ENCODE results near the gene CPTP. TPM values are rescaled to one million over a fixed set of nuclear protein-coding genes. Genes with fewer than 3 reads are reported as not detected.
A peak's percentile ranks its signal among the peaks of the same experiment; 100 is the strongest.

CPTP gene
- total RNA-seq, 4 donors from 2014 or later = 15.4 to 44.9 (median 31.5) TPM

- H3K27ac ChIP-seq (replicated peaks in 1 of 4) = peak overlapping the region; percentile 79 to 92 (median 85)
- 0% methylated on average over 6 of the region's 41 CpGs for WGBS
- DNase-seq (ENCODE audit: extremely low spot score) = no peak
- H3K27me3 ChIP-seq = no peaks in the 10 kb centered on the region
- peaks cover 52 to 76% (median 72%) of the 10 kb centered on the region in 4 donors for H3K4me1 ChIP-seq
- H3K36me3 ChIP-seq = peaks cover 17 to 62% (median 48%) of the 10 kb centered on the region in 4 donors
- H3K9me3 ChIP-seq = no peaks in the 10 kb centered on the region
- intact Hi-C loops (cut with DNase I) = no loop called here
- no peak for TF ChIP-seq CTCF (IDR thresholded peaks at IDR 0.05)
- no peak for TF ChIP-seq EP300 (IDR thresholded peaks at IDR 0.05)
- TF ChIP-seq POLR2AphosphoS5 (IDR thresholded peaks at IDR 0.05) = no peak
- TF ChIP-seq POLR2A (IDR thresholded peaks at IDR 0.05; ENCODE audit: low read depth) = no peak
- peak overlapping the region; percentile 67 to 99 (median 80) for H3K4me3 ChIP-seq
These were observed 498 bp upstream of the CPTP start for GRCh38 chr1:1324084-1324523.

GRCh38 chr1:1325288-1326074 lies 879 bp downstream of the CPTP start:
- Histone ChIP-seq H3K36me3 (peaks cover 14 to 51% (median 35%) of the 10 kb centered on the region in 4 donors), H3K4me1 (peaks cover 57 to 65% (median 62%) of the 10 kb centered on the region in 4 donors), H3K4me3 (peak overlapping the region; percentile 67 to 99 (median 80)), H3K27ac (replicated peaks in 1 of 4) (peak overlapping the region; percentile 79 to 92 (median 85)), H3K9me3 (no peaks in the 10 kb centered on the region), H3K27me3 (no peaks in the 10 kb centered on the region)
- intact Hi-C loops (cut with DNase I) = no loop called here
- WGBS = 43% methylated on average over 10 of the region's 16 CpGs
- DNase-seq (ENCODE audit: extremely low spot score) = no peak
- TF ChIP-seq EP300 (IDR thresholded peaks at IDR 0.05) (no peak), POLR2AphosphoS5 (IDR thresholded peaks at IDR 0.05) (peak in 1 of 2 donors; percentile 14)

GRCh38 chr1:1326075-1326605 lies 1.5 kb downstream of the CPTP start:
- no peaks in the 10 kb centered on the region for H3K27me3 ChIP-seq
- TF ChIP-seq CTCF (IDR thresholded peaks at IDR 0.05) (no peak), EP300 (IDR thresholded peaks at IDR 0.05) (no peak), POLR2AphosphoS5 (IDR thresholded peaks at IDR 0.05) (no peak), POLR2A (IDR thresholded peaks at IDR 0.05; ENCODE audit: low read depth) (no peak)
- intact Hi-C loops (cut with DNase I) = no loop called here
- H3K9me3 ChIP-seq = no peaks in the 10 kb centered on the region
- no peak for DNase-seq (ENCODE audit: extremely low spot score)
- peaks cover 60 to 65% (median 62%) of the 10 kb centered on the region in 4 donors for H3K4me1 ChIP-seq
- H3K36me3 ChIP-seq = peaks cover 14 to 45% (median 31%) of the 10 kb centered on the region in 4 donors
- H3K27ac ChIP-seq (replicated peaks in 1 of 4) = peak overlapping the region in 1 of 4 donors; percentile 92
- 78% methylated on average over 6 of the region's 8 CpGs for WGBS
- H3K4me3 ChIP-seq = peak overlapping the region; percentile 67 to 99 (median 80)

GRCh38 chr1:1327291-1327690 lies 2.7 kb downstream of the CPTP start:
- Histone ChIP-seq H3K36me3 (peaks cover 14 to 35% (median 27%) of the 10 kb centered on the region in 4 donors), H3K27ac (replicated peaks in 1 of 4) (no peak overlapping the region), H3K4me1 (peaks cover 52 to 58% (median 54%) of the 10 kb centered on the region in 4 donors), H3K27me3 (no peaks in the 10 kb centered on the region), H3K4me3 (no peak overlapping the region), H3K9me3 (no peaks in the 10 kb centered on the region)
- DNase-seq (ENCODE audit: extremely low spot score) = no peak
- 93% methylated on average over 39 of the region's 40 CpGs for WGBS
- TF ChIP-seq EP300 (IDR thresholded peaks at IDR 0.05) = no peak
- no peak for TF ChIP-seq POLR2A (IDR thresholded peaks at IDR 0.05; ENCODE audit: low read depth)
- no peak for TF ChIP-seq POLR2AphosphoS5 (IDR thresholded peaks at IDR 0.05)
- no peak for TF ChIP-seq CTCF (IDR thresholded peaks at IDR 0.05)
- intact Hi-C loops (cut with DNase I) = no loop called here

- Histone ChIP-seq H3K27ac (replicated peaks in 1 of 4) (no peak overlapping the region), H3K4me1 (peaks cover 43 to 49% (median 44%) of the 10 kb centered on the region in 4 donors), H3K9me3 (no peaks in the 10 kb centered on the region), H3K27me3 (no peaks in the 10 kb centered on the region), H3K4me3 (no peak overlapping the region), H3K36me3 (peaks cover 14 to 33% (median 26%) of the 10 kb centered on the region in 4 donors)
- intact Hi-C loops (cut with DNase I) = no loop called here
- WGBS = 69% methylated on average over 11 of the region's 15 CpGs
- TF ChIP-seq CTCF (IDR thresholded peaks at IDR 0.05) = no peak
- no peak for TF ChIP-seq POLR2A (IDR thresholded peaks at IDR 0.05; ENCODE audit: low read depth)
- no peak for TF ChIP-seq POLR2AphosphoS5 (IDR thresholded peaks at IDR 0.05)
- no peak for TF ChIP-seq EP300 (IDR thresholded peaks at IDR 0.05)
- no peak for DNase-seq (ENCODE audit: extremely low spot score)
These were observed 3.7 kb downstream of the CPTP start for GRCh38 chr1:1328254-1328653.

Measured in esophagus muscularis mucosa (tissue), 4 donors.